Breast epithelium (tissue), 4 donors: ENCODE measurements around the gene CSN2. TPM values are rescaled to one million over a fixed set of nuclear protein-coding genes. Genes with fewer than 3 reads are reported as not detected.
"Not testable (repeated sequence)": the region's sequence is repeated elsewhere in the genome, so short reads cannot be mapped to it uniquely, and the experiment has no call there.

ENCODE experiments used
- DNase-seq, 2 donors: peaks; one replicate each; pipeline ENCODE4 v3.0.0-alpha.2; 2019; ENCODE audit warnings: low spot score in 2 of 2
- H3K27ac ChIP-seq, 2 donors: fragments of 200-600 bp; sonication (generic) in 1 of 2; one replicate each; pipeline ENCODE4 v1.5.1; 2016 to 2019; ENCODE audit warnings: mild to moderate bottlenecking in 1 of 2
- H3K27me3 ChIP-seq, 2 donors: fragments of 200-600 bp; sonication (generic) in 1 of 2; one replicate each; pipeline versions ENCODE4 v1.5.1 to v1.6.0; 2017 to 2019; ENCODE audit warnings: control low read depth in 1 of 2, mild to moderate bottlenecking in 1 of 2
- H3K36me3 ChIP-seq: fragments of 200-600 bp; one replicate; pipeline ENCODE4 v1.5.1; 2019
- H3K4me1 ChIP-seq, 2 donors: fragments of 200-600 bp; sonication (generic); one replicate each; pipeline ENCODE4 v1.5.1; 2016 to 2019; ENCODE audit warnings: control low read depth in 1 of 2
- H3K4me3 ChIP-seq, 3 donors: fragments of 200-600 bp; sonication (generic); 1 replicate in 2 of 3; 2 replicates in 1 of 3; pipeline ENCODE4 v1.5.1; 2016 to 2019; ENCODE audit warnings: mild to moderate bottlenecking in 3 of 3, moderate library complexity in 2 of 3
- H3K9me3 ChIP-seq, 2 donors: fragments of 200-600 bp; sonication (generic) in 1 of 2; one replicate each; pipeline ENCODE4 v1.5.1; 2016 to 2019; ENCODE audit warnings: control low read depth in 1 of 2
- CTCF ChIP-seq, 3 donors: fragments of 450-650 bp; IDR thresholded peaks; one replicate each; pipeline ENCODE4 v1.5.1; 2016 to 2017; ENCODE audit warnings: antibody characterized with exemption in 3 of 3, mild to moderate bottlenecking in 3 of 3, moderate library complexity in 3 of 3
- POLR2A ChIP-seq: fragments of 450-650 bp; IDR thresholded peaks from one replicate; pipeline ENCODE4 v1.6.1; 2016; ENCODE audit warnings: antibody characterized with exemption, mild to moderate bottlenecking, moderate library complexity
- POLR2AphosphoS5 ChIP-seq, 3 donors: sonication (generic); formaldehyde crosslinking; IDR thresholded peaks; one replicate each; pipeline ENCODE4 v1.6.1; 2017; ENCODE audit warnings: antibody characterized with exemption in 3 of 3
- intact Hi-C: fragments of 100-400 bp; cut with DNase I; formaldehyde crosslinking; loops from one replicate; pipeline ENCODE4 v1.15.1; 2023; ENCODE audit warnings: low total_unique reads
- total RNA-seq, 3 donors: library from RNA; depleted of rRNA; stranded (reverse); fragments of >200 nt; gene quantifications; one replicate each; pipeline ENCODE4 v1.1.0, GENCODE V29; 2016

CSN2 gene
- total RNA-seq, 3 donors from 2014 or later = not detected

GRCh38 chr4:69936566-69936965 is 29.0 kb downstream of the CSN2 start:
- Histone ChIP-seq H3K9me3 (no peaks in the 10 kb centered on the region), H3K27me3 (no peaks in the 10 kb centered on the region), H3K27ac (no peak overlapping the region), H3K4me3 (no peak overlapping the region), H3K36me3 (no peaks in the 10 kb centered on the region), H3K4me1 (no peaks in the 10 kb centered on the region)
- intact Hi-C loops = no loop called here
- no peak for DNase-seq
- no peak for TF ChIP-seq CTCF (IDR thresholded peaks at IDR 0.05)
- no peak for TF ChIP-seq POLR2AphosphoS5 (IDR thresholded peaks at IDR 0.05)
- TF ChIP-seq POLR2A = no peak

- no peaks in the 10 kb centered on the region for H3K36me3 ChIP-seq
- H3K27me3 ChIP-seq = no peaks in the 10 kb centered on the region
- intact Hi-C loops = no loop called here
- no peaks in the 10 kb centered on the region for H3K9me3 ChIP-seq
- H3K27ac ChIP-seq = no peak overlapping the region
- TF ChIP-seq POLR2A (no peak), CTCF (IDR thresholded peaks at IDR 0.05) (no peak), POLR2AphosphoS5 (IDR thresholded peaks at IDR 0.05) (no peak)
- DNase-seq = no peak
- H3K4me3 ChIP-seq = no peak overlapping the region
- H3K4me1 ChIP-seq = no peaks in the 10 kb centered on the region
These were observed 31.4 kb downstream of the CSN2 start for GRCh38 chr4:69934150-69934549.

- intact Hi-C loops = no loop called here
- TF ChIP-seq POLR2A (no peak), CTCF (IDR thresholded peaks at IDR 0.05) (no peak), POLR2AphosphoS5 (IDR thresholded peaks at IDR 0.05) (no peak)
- DNase-seq = no peak
- Histone ChIP-seq H3K4me1 (no peaks in the 10 kb centered on the region), H3K4me3 (no peak within 1 kb of the TSS), H3K27ac (no peak within 1 kb of the TSS), H3K27me3 (no peaks in the 10 kb centered on the region), H3K36me3 (no peaks in the 10 kb centered on the region), H3K9me3 (no peaks in the 10 kb centered on the region)
These were observed 34.8 kb downstream of the CSN2 start, which contains the start of gene CSN1S1 for GRCh38 chr4:69930768-69931167. TSS of gene CSN1S1 (plus strand) at chr4:69931068. CDS start at chr4:69932556, 1,488 bp downstream.

GRCh38 chr4:69923782-69924410 is 41.6 kb downstream of the CSN2 start:
- H3K27me3 ChIP-seq, DNase-seq, H3K9me3 ChIP-seq, H3K36me3 ChIP-seq, H3K4me1 ChIP-seq, intact Hi-C loops, H3K27ac ChIP-seq, H3K4me3 ChIP-seq: not testable (repeated sequence)

- DNase-seq = no peak
- Histone ChIP-seq H3K4me3 (no peak overlapping the region), H3K27ac (no peak overlapping the region), H3K4me1 (no peaks in the 10 kb centered on the region), H3K9me3 (no peaks in the 10 kb centered on the region), H3K36me3 (no peaks in the 10 kb centered on the region), H3K27me3 (no peaks in the 10 kb centered on the region)
- TF ChIP-seq POLR2A = no peak
- no peak for TF ChIP-seq CTCF (IDR thresholded peaks at IDR 0.05)
- no peak for TF ChIP-seq POLR2AphosphoS5 (IDR thresholded peaks at IDR 0.05)
- intact Hi-C loops = no loop called here
These were observed 44.7 kb downstream of the CSN2 start for GRCh38 chr4:69920874-69921273.
